Stimulated activated CD4-positive, alpha-beta T cell treated with anti-CD3 and anti-CD28 coated beads, TNF-alpha, amount 100 ng/mL, for 24 hours (primary cell): ENCODE results near the gene TSPAN14.

ENCODE experiments used
- DNase-seq, 3 experiments: peaks; one replicate each; pipeline ENCODE4 v3.0.0-alpha.2; 2020; ENCODE audit warnings: low read depth in 3 of 3

TSPAN14 gene

DNA sequence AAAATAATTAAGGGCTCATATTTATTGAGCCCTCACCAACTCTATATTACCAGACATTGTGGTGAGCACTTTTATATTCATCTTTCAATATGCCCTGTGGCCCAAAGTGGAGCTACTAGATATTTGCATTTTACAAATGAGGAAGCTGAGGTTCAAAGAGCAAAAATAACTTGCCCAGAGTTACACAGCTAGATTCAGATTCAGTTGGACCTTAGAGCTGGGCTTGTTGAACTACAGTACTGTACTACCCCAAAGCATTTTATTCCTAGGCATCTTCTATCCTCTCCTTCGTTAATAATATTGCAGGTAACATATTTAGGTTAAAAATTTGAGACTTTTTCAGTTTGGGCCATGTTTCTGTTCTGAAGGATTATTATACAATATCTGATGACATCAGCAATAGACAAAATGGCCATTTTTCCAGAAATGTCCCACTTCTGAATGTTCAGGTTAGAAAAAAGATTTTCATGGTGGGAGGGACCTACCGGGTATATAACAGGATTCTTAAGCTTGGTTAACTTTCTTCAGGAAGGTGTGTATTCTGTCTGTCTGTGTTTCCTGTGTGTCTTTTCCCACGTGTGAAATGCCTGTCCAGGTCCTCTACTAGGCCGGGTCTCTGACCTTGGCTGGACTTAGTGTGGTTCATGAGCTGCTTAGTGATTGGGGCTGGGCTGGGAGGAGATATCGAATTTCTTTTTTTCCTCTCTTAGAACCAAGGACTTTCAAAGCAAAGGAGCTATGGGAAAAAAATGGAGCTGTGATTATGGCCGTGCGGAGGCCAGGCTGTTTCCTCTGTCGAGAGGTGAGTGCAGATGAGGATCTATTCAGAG, 32.2 kb upstream of the TSPAN14 start:
- DNase-seq = no peak

GRCh38 chr10:80425901-80426300, 28.2 kb upstream of the TSPAN14 start:
- DNase-seq = no peak

DNA sequence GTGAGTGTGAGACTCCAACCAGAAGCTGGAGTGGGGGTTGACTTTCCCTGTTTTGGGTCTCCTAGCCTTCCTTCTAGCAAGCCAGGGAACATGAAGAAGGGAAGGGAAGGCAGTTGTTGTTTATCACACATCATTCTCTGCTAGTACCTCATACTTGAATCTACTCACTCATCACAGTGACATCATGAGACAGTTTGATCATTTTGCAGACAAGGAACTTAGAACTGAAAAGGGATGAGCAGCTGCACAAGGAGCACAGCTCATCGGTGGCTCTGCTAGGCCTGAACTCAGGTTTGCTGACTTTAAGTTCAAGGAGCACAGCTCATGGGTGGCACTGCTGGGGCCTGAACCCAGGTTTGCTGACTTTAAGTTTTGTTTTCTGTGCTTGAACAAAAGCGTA, 26.6 kb upstream of the TSPAN14 start:
- DNase-seq = no peak

- no peak for DNase-seq
Observed at GRCh38 chr10:80429521-80429973, 24.6 kb upstream of the TSPAN14 start.

- DNase-seq = no peak
Observed at GRCh38 chr10:80433134-80433533, 21.0 kb upstream of the TSPAN14 start.

- no peak for DNase-seq
Observed at GRCh38 chr10:80436446-80437098, 17.5 kb upstream of the TSPAN14 start.

DNA sequence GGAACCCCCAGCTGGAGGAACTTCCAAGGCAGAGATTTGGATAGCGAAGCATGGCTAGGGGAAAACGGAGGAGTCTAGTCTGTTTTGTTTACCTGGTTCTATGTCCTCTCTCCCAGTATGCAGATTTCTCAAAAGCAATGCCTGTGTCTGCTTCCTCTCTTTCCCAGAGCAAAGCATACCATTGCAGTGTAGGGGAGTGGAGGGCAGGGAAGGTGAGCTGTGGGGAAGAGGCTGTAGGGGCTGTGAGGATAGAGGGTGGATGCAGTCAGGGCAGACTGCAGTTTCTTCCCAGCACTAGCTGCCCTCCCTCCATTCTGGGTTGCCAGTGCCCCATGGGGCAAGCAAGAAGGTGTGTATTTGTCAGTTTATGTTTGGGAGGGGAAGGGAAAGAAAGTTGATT, 16.9 kb upstream of the TSPAN14 start:
- DNase-seq = no peak

DNA sequence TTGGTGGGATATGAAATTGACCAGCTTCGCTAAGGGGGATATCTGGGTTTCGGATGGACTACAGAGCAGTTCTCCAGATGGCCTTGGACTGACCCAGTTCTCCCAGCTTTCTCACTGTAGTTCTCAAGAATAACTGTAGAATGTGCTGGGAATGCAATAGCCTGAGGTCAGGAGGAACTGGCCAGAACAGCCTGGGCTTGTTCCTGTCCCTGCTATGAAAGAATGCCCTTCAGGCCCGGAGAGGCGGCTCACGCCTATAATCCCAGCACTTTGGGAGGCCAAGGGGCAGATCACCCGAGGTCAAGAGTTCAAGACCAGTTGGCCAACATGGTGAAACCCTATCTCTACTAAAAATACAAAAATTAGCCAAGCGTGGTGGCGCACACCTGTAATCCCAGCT, 12.3 kb upstream of the TSPAN14 start:
- no peak for DNase-seq

- no peak for DNase-seq
Observed at GRCh38 chr10:80442879-80443278, 11.2 kb upstream of the TSPAN14 start.

GRCh38 chr10:80443531-80443974, 10.6 kb upstream of the TSPAN14 start:
- no peak for DNase-seq

DNA sequence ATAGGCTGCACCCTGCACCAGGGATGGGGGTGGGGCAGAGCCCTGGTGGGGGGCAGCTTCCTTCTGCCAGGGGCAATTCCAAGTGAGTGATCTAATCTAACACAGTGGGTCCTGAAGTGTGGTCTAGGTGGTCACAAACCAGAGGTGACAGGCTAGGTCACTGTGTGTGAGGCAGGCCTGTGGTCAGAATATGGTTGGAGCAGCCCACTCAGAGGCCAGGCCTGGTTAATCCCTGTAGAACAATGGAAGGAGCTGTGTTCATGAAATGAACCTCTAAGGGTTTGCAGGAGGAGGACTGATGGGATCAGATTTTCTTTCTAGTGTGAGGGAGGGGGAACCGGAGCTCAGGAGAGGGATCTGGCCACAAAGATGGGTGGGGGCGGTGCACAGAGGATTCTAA, 10.0 kb upstream of the TSPAN14 start:
- no peak for DNase-seq

DNA sequence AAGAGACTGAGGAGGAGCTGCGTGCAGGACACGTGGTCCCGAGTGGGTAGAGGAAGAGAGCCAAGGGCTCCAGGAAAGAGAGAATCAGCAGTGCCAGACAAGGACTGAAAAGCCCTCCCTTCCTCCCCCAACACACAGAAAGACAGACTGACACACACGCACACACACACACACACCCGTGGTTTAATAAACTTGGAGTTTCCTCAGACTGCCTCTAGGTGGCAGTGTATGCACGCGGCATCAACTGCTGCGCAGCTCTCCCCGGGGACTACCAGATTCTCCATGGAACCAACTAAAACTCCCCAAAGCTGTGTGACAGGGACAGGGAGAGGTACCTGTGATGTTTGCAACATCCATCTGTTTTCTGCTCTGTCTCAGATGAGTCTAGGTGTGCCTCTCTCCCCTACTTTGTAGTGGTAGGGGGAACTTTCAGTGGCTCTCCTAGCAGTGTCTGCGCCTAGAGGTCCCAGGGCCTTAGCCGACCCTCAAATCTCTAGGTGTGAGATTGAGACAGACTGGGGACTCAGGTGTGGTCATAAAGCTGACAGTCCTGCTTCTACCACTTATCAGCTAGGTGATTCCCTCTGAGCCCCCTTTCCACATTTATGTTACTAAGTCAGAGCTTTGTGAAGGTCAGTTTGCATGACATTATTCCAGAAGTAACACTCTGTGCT, 9.3 kb upstream of the TSPAN14 start:
- DNase-seq = peak; percentile 49 to 66 (median 54)

GRCh38 chr10:80447436-80448190, 6.5 kb upstream of the TSPAN14 start:
- DNase-seq = no peak

GRCh38 chr10:80448209-80448942, 5.7 kb upstream of the TSPAN14 start:
- DNase-seq = no peak

- DNase-seq = no peak
Observed at GRCh38 chr10:80449520-80449919, 4.6 kb upstream of the TSPAN14 start.

GRCh38 chr10:80451132-80451531, 3.0 kb upstream of the TSPAN14 start:
- DNase-seq = no peak

- DNase-seq = no peak
Observed at GRCh38 chr10:80452069-80452468, 2.0 kb upstream of the TSPAN14 start.

DNA sequence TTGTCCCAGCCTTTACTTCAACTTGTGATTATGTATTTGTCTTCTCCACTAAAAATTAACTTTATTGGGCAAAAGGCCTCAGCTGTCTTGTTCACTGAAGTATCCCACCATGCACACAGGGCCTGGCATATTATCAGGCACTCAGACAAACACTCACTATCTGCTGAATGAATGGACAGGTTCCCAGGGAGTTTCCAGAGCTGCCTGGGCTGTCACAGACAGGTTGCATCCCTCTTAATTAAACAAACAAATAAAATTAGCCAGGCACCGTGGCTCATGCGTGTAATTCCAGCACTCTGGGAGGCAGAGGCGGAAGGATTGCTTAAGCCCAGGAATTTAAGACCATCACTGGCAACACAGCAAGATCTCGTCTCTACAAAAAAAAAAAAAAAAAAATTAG, 1.5 kb upstream of the TSPAN14 start:
- DNase-seq = no peak

GRCh38 chr10:80453056-80453841, 861 bp upstream of the TSPAN14 start:
- no peak for DNase-seq
